OCI-LY1 (cell line): ENCODE results near the gene BCL2.

Experiments
- CTCF ChIP-seq: fragments of 200-600 bp; sonication (generic), shearing (Covaris generic); IDR thresholded peaks from 2 replicates; pipeline ENCODE4 v1.5.1; 2017; ENCODE audit warnings: mild to moderate bottlenecking, antibody characterized with exemption, low read length, moderate library complexity, mixed read lengths
- EZH2 ChIP-seq: fragments of 200-600 bp; sonication (generic), shearing (Covaris generic); IDR thresholded peaks from 2 replicates; pipeline ENCODE4 v1.8.0; 2017; ENCODE audit warnings: borderline replicate concordance, mixed run types, mild to moderate bottlenecking, antibody characterized with exemption, low read length, moderate library complexity, mixed read lengths

GRCh38 chr18:63152096-63152495 is 167.5 kb downstream of the BCL2 start:
- TF ChIP-seq CTCF: no peak
- no peak for TF ChIP-seq EZH2
